GM12891 (cell line): Measurements from ENCODE around the gene GSDMA.

ENCODE experiments used
- DNase-seq: peaks from one replicate; pipeline ENCODE4 v3.0.0; 2011; ENCODE audit warnings: low spot score; ENCODE audit not compliant: insufficient read length
- FAIRE-seq: peaks from 2 replicates; lab custom pipeline; 2011; peaks lifted over from hg19 to GRCh38; lab: Jason Lieb, UNC
- PAX5 ChIP-seq: IDR thresholded peaks from 2 replicates; pipeline ENCODE4 v1.6.1; 2011; ENCODE audit warnings: low read length, moderate library complexity, mild to moderate bottlenecking; ENCODE audit not compliant: insufficient read depth, severe bottlenecking
- POLR2A ChIP-seq: IDR thresholded peaks from 2 replicates; pipeline ENCODE4 v1.6.1; 2011; ENCODE audit warnings: low read depth, low read length, control low read depth
- POLR2AphosphoS5 ChIP-seq: IDR thresholded peaks from 2 replicates; pipeline ENCODE4 v1.6.1; 2011; ENCODE audit warnings: low read depth, low read length, control low read depth
- POU2F2 ChIP-seq: IDR thresholded peaks from 2 replicates; pipeline ENCODE4 v1.6.1; 2011; ENCODE audit warnings: low read depth, mild to moderate bottlenecking, control low read depth, low read length, moderate library complexity
- SPI1 ChIP-seq: IDR thresholded peaks from 2 replicates; pipeline ENCODE4 v1.6.1; 2011; ENCODE audit warnings: low read depth, low read length, control low read depth
- TAF1 ChIP-seq: IDR thresholded peaks from 2 replicates; pipeline ENCODE4 v1.6.1; 2011; ENCODE audit warnings: low read depth, low read length, control low read depth

The GSDMA gene

GRCh38 chr17:40014375-40014980 is 51.7 kb downstream of the GSDMA start:
- DNase-seq (no peak), FAIRE-seq (no peak)
- no peak for TF ChIP-seq TAF1
- TF ChIP-seq PAX5: no peak
- no peak for TF ChIP-seq POLR2A
- TF ChIP-seq SPI1: no peak
- no peak for TF ChIP-seq POU2F2
- TF ChIP-seq POLR2AphosphoS5: no peak

- FAIRE-seq (no peak), DNase-seq (no peak)
- no peak for TF ChIP-seq POLR2AphosphoS5
- no peak for TF ChIP-seq TAF1
- no peak for TF ChIP-seq POU2F2
These were observed 52.5 kb downstream of the GSDMA start, which contains the start of gene CSF3 for GRCh38 chr17:40015005-40015997. TSS of gene CSF3 (plus strand) at chr17:40015440. CDS start at chr17:40015475, 35 bp downstream.

GRCh38 chr17:40015998-40016985 is 53.5 kb downstream of the GSDMA start:
- TF ChIP-seq POLR2AphosphoS5 (no peak), POU2F2 (no peak), PAX5 (no peak), TAF1 (no peak), SPI1 (no peak), POLR2A (no peak)
- DNase-seq (no peak), FAIRE-seq (no peak)

DNA sequence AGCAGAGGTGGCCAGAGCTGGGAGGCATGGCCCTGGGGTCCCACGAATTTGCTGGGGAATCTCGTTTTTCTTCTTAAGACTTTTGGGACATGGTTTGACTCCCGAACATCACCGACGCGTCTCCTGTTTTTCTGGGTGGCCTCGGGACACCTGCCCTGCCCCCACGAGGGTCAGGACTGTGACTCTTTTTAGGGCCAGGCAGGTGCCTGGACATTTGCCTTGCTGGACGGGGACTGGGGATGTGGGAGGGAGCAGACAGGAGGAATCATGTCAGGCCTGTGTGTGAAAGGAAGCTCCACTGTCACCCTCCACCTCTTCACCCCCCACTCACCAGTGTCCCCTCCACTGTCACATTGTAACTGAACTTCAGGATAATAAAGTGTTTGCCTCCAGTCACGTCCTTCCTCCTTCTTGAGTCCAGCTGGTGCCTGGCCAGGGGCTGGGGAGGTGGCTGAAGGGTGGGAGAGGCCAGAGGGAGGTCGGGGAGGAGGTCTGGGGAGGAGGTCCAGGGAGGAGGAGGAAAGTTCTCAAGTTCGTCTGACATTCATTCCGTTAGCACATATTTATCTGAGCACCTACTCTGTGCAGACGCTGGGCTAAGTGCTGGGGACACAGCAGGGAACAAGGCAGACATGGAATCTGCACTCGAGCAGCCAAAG is 54.7 kb downstream of the GSDMA start:
- TF ChIP-seq TAF1: no peak
- no peak for TF ChIP-seq SPI1
- TF ChIP-seq POLR2A: no peak
- no peak for TF ChIP-seq POU2F2
- no peak for TF ChIP-seq PAX5
- TF ChIP-seq POLR2AphosphoS5: no peak
- FAIRE-seq (no peak), DNase-seq (no peak)

DNA sequence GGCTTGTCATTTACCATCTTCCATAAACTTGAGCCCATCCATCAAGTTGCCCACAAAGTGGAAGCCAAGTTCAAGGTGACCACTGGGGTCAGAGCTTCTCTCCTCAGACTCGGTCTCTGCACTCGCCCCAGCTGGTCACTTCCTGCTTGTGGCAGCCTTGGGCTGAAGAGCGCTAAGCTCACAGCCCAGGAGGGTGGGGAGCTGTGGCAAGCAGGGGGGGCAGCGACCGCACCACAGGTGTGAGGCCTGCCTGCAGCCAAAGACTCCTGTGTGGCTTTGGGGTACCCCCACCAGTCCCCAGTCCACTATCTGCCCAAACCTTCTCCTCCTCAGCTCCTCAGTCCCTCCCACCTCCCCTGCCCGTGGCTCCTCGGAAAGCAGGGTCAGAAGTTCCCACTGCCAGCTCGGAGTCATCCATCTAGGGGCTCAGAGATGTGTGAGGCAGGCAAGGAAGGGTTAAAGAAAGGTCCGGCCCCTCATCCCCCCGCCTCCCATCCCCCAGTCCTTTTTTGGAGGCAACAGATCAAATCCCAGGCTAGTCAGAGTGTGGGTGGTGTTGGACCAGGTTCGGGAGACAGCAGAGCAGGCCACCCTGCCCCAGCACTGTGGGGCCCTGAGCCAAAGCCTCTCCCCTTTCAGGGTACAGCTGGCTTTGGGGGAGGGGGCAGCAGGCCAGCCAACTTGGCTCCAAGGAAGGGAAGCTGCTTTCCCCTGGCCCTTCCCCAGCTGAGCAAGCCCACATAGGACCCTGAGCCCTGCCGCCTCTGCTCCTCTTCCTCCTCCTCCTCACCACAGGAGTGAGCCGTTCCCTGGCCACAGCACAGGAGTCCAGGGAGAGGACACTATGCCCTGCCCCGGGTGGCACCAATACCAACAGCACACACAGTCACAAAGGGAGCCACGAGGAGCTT is 55.7 kb downstream of the GSDMA start:
- TF ChIP-seq SPI1 (no peak), PAX5 (no peak), TAF1 (no peak), POU2F2 (no peak), POLR2A (no peak), POLR2AphosphoS5 (no peak)
- DNase-seq: no peak
- no peak for FAIRE-seq

DNA sequence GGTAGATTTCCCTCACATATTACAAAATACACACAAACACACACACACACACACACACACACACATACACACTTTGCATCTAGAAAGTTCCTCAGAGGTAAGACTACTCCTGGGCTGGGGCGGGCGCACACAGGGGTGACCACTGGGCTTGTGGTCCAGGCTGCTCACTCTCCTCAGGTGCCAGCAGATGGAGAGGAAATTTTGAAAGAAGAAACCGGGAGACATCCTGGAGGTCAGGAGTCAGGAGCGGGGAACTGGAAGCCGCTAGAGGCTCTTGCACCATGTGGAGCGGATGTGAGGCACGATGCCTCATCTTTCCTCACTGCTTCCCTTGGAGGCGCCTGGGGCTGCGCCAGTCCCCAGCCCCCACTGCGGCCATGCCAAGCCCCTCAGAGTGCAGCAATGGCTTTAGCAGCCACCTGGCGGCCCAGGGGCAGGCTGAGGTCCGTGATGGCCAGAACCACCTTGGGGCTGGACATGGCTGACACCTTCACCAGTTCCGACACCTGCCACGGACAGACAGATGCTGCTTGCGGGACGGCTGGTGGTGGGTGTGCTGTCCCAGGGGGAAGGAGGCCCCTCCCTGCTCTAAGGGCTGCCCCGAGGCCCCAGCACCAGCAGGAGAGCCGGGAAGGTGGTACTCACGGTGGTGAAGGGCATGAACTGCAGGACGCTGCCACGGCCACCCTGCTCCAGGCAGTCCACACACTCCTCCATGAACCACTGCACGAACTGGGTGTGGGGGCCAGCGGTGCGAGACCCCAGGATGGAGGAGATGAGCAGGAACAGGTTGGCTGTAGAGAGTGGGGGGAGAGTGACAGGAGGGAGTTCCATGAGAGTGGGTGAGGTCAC is 56.6 kb downstream of the GSDMA start:
- no peak for TF ChIP-seq PAX5
- TF ChIP-seq POLR2A: no peak
- TF ChIP-seq TAF1: no peak
- no peak for TF ChIP-seq POU2F2
- TF ChIP-seq SPI1: no peak
- no peak for TF ChIP-seq POLR2AphosphoS5
- DNase-seq (no peak), FAIRE-seq (no peak)

DNA sequence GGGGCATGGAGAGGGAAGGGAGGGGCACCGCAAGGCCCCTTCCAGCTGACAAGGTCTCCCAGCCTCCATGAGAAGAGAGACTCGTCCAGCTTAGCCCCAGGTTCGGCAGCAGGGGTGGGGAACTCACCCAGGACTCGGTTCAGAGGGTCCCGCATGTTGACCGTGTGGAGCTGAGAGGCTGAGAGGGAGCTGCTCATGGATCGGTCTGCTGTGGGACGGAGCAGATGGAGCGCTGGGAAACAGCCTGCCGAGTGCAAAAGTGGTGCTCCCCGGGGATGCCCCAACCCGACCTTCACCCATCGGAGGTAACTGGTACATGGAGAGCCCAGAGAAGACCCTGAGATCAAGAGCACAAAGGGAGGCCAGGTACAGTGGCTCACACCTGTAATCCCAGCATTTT is 57.3 kb downstream of the GSDMA start:
- TF ChIP-seq TAF1: no peak
- no peak for TF ChIP-seq PAX5
- TF ChIP-seq POU2F2: no peak
- no peak for TF ChIP-seq POLR2A
- TF ChIP-seq POLR2AphosphoS5: no peak
- TF ChIP-seq SPI1: no peak
- DNase-seq (no peak), FAIRE-seq (no peak)
